ENCODE measurements around the gene IFI27L1. TPM values are rescaled to one million over a fixed set of nuclear protein-coding genes. Genes with fewer than 3 reads are reported as not detected.

Gene IFI27L1
- total RNA-seq, 1 donor from 2014 or later = 46.0 TPM

DNA sequence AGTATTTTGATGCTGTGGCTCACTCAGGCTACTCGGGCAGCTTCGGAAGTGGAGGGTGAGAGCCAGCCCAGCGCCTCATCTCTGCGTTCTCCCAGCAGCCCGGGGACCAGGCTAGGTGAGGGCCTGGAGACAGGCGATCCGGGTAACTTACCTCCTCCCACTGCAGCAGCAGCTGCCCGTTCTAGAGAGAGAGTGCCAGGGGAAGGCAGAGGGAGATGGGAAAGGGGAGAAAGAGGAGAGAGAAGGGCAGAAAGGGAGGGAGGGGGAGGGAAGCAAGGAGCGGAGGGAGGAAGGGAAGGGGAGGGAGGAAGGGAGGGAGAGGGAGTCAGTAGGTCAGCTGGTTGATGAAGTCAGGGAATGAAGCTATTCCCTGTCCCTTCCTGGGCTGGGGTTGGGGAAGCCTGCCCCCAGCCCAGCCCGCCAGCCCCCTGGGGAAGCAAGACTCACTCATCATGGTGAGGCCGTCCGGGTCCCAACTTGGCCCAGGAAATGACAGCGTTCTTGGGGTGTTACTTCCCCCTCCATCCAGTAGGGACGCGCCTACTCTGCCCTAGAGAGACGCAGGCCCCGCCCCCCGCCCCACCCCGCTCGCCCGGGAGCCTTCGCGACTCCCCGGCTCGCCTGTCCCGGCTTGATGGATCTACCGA is 48.1 kb downstream of the IFI27L1 start, which contains the start of gene IFI27L2:
IFI27L2 (minus strand) TSS at position 494 of the 647 bp plus-strand sequence; CDS start at position 454, 40 bp downstream.
- intact Hi-C loops (cut with micrococcal nuclease) = loop anchor here (1.0 to 2.0 kb wide), 3 partner anchors 48 to 190 kb away; partner anchors contain the start of genes DDX24 and IFI27L1

- intact Hi-C loops (cut with micrococcal nuclease) = loop anchor here (1.0 to 10.0 kb wide), 5 partner anchors 49 to 795 kb away; partner anchors contain the start of genes BTBD7, DDX24 and IFI27L1
Measured at GRCh38 chr14:94129758-94130414, 48.8 kb downstream of the IFI27L1 start.

GRCh38 chr14:94132285-94132887 is 51.3 kb downstream of the IFI27L1 start:
- intact Hi-C loops (cut with micrococcal nuclease) = loop anchor here (1.0 to 10.0 kb wide), 4 partner anchors 48 to 798 kb away; partner anchors contain the start of gene BTBD7

DNA sequence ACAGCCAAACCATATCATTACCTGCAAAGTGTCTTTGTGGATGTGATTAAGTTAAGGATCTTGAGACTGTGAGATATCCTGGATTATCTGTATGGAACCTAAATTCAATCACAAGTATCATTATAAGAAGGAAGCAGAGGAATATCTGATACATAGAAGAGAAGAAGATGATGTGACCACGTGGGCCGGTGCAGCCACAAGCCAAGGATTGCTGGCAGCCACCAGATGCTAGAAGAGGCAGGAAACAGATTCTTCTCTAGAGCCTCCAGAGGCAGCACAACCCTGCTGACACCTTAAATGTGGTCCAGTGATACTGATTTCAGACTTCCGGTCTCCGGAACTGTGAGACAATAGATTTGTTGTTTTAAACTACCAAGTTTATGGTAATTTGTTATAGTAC is 54.4 kb downstream of the IFI27L1 start:
- intact Hi-C loops (cut with micrococcal nuclease) = loop anchor here (10.0 kb wide), 2 partner anchors 409 to 801 kb away; partner anchors contain the start of gene BTBD7

DNA sequence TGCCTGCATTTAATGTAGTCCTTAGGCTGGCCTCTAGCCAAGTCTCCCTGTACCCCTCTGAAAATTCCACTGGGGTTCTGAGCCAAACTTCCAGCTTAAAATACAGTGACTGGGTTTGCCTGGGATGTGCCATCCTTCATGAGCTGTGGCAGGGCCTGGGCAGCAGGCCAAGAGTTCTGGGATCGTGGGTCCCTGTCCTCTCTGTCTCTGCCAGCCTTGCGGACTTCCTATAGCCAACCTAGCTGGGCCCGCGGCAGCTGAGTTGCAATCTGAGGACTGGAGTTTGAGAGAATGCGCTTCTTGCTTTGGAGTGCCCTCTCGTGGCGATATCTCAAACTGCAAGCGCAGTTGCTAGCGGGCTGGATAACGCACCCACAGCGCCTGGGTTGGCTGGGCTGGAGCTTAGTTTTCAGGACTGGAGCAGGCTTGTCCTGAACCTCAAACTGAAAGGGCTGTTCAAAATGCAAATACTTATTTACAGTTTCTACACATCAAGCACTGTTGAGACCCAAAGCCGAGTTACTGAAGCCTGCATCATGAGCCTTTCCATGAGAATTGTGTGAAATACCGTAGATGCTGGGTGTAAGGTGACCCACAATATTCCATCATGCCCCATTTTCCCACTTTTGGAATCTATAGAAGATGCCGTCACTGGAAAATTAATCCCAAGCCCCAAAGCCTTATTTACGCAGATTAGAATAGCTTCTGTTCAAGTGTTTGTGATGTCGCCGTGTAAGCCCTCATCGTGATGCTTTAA is 55.6 kb downstream of the IFI27L1 start:
- intact Hi-C loops (cut with micrococcal nuclease) = loop anchor here (1.0 to 10.0 kb wide), 5 partner anchors 44 to 802 kb away; partner anchors contain the start of gene BTBD7

- intact Hi-C loops (cut with micrococcal nuclease) = loop anchor here (10.0 kb wide), 2 partner anchors 407 to 803 kb away; partner anchors contain the start of gene BTBD7
Measured at GRCh38 chr14:94138251-94138650, 57.1 kb downstream of the IFI27L1 start.

DNA sequence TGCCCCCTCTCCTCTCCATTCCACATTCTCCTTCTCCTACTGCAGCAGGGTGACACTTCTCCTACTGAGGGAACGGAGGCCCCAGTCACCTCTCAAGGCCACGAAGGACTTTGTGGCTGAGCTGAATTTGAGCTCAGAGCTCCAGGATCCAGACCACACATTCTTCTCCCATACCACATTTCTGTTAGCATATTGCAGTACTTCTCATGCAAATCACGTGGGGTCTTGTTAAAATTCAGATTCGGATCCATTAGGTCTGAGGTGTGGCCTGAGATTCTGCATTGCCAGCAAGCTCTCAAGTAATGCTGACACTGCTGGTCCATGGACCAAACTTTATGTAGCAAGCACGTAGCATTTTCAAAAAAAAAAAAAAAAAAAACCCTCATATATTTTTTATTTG is 57.9 kb downstream of the IFI27L1 start:
- intact Hi-C loops (cut with micrococcal nuclease) = loop anchor here (10.0 kb wide), 2 partner anchors 406 to 804 kb away; partner anchors contain the start of gene BTBD7

DNA sequence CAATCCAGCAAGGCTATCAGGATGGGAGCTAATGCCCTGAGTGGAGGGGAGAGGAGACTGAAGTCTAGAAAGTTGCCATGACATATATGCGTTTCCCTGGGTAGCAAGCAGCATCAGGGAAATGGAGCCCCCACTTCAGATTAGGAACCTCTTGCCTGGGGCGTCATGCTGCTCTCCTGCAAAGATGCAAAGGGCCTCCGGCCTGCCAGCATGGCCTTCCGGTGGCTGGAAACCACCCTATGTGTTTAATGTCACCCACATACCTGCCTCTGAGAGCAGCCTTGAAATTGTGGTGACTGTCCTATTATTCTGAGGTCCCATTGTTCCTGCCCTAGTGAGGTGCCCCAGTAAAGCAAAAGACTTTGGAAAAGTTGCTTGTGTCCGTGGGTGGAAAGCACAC is 58.3 kb downstream of the IFI27L1 start:
- intact Hi-C loops (cut with micrococcal nuclease) = loop anchor here (10.0 kb wide), 2 partner anchors 405 to 805 kb away; partner anchors contain the start of gene BTBD7

DNA sequence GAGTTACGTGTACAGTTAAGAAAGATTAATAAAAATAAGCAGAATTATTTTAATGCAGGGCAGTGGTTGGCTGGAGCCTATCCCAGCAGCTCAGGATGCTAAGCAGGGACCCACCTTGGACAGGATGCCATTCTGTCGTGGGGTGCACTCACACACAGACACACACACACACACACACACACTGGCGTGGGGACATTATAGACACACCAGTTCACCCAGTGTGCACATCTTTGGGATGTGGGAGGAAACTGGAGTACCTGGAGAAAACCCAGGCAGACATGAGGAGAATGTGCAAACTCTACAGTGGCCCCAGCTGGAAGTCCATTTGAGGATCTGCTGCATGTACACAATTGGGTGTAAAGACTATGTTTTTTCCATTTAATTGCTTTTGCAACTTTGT is 61.1 kb downstream of the IFI27L1 start:
- intact Hi-C loops (cut with micrococcal nuclease) = no loop called here

GRCh38 chr14:94142836-94143235 is 61.7 kb downstream of the IFI27L1 start:
- intact Hi-C loops (cut with micrococcal nuclease) = no loop called here

GRCh38 chr14:94143239-94143638 is 62.1 kb downstream of the IFI27L1 start:
- intact Hi-C loops (cut with micrococcal nuclease) = no loop called here

- intact Hi-C loops (cut with micrococcal nuclease) = no loop called here
Measured at GRCh38 chr14:94143711-94144110, 62.6 kb downstream of the IFI27L1 start.

GRCh38 chr14:94144765-94145164 is 63.7 kb downstream of the IFI27L1 start:
- intact Hi-C loops (cut with micrococcal nuclease) = no loop called here

- intact Hi-C loops (cut with micrococcal nuclease) = no loop called here
Measured at GRCh38 chr14:94145902-94146527, 64.9 kb downstream of the IFI27L1 start.

Other genes with a start within 250 kb of the IFI27L1 start
- gene FAM181A, start 154.0 kb upstream of the IFI27L1 start, total RNA-seq = not detected in 2 replicates
- gene ASB2, start 104.7 kb upstream of the IFI27L1 start, total RNA-seq = 55.8 and 58.1 TPM in 2 replicates
- gene CCDC197, start 84.0 kb upstream of the IFI27L1 start, total RNA-seq = not detected in 2 replicates
- gene OTUB2, start 55.0 kb upstream of the IFI27L1 start, total RNA-seq = 3.0 and 3.2 TPM in 2 replicates
- 187 and 192 TPM in 2 replicates for gene DDX24, start 108 bp upstream of the IFI27L1 start, total RNA-seq
- gene IFI27, start 29.4 kb downstream of the IFI27L1 start, total RNA-seq = 8.5 and 13.6 TPM in 2 replicates
- 67.6 and 68.6 TPM in 2 replicates for gene IFI27L2, start 48.3 kb downstream of the IFI27L1 start, total RNA-seq
- 0.64 and 1.1 TPM in 2 replicates for gene PPP4R4, start 93.0 kb downstream of the IFI27L1 start, total RNA-seq
- gene SERPINA10, start 212.0 kb downstream of the IFI27L1 start, total RNA-seq = not detected in 2 replicates
- gene SERPINA6, start 242.0 kb downstream of the IFI27L1 start, total RNA-seq = not detected in 2 replicates

All from T-helper 2 cell treated with Interferon-gamma antibody and Interleukin-4, amounts not matched to agents 100 ng/mL and 5 ng/mL, for 36 hours (primary cell).